Measurements from ENCODE around the gene BCAR1. TPM values are rescaled to one million over a fixed set of nuclear protein-coding genes. Genes with fewer than 3 reads are reported as not detected.

Gene BCAR1
- total and polyA plus RNA-seq, 2 experiments from 2014 or later, result 37.9 to 140 TPM

DNA sequence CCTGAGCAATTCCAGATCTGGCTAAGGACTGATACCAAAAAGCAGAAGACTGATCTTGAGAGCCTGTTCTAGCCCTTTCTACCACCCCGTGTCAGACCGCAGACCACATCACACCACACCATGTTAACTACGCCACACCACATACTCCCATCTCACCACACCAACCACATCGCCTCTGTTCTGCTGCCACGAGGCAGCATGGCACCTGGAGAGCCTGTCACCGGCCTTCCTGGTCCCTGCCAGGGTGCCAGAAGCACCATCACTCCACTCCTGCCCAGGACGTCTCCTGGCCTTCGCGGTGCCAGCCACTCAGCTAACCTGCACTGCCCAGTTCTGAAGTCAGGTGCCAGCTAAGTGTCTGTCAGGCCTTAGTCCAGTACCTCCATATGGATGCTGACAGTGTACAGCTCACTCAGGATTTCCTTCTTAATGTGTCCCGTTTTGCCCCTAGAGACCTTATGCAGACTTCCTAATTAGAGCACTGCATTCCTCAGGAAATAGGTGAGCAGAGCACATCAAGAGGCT lies 37.2 kb upstream of the BCAR1 start:
- Histone ChIP-seq H3K27me3 (ENCODE audit: insufficient read depth) (no peaks in the 10 kb centered on the region), H3K4me2 (no peak overlapping the region)
- ATAC-seq, result no peak

More for the DNA sequence above, 37.2 kb upstream of the BCAR1 start:
- TF ChIP-seq ZNF331 (CRISPR knock-in tag; IDR thresholded peaks at IDR 0.05; ENCODE audit: low read depth), result no peak
- no peak for TF ChIP-seq NANOG (IDR thresholded peaks at IDR 0.05; ENCODE audit: borderline replicate concordance)
- TF ChIP-seq, protein P1, sequence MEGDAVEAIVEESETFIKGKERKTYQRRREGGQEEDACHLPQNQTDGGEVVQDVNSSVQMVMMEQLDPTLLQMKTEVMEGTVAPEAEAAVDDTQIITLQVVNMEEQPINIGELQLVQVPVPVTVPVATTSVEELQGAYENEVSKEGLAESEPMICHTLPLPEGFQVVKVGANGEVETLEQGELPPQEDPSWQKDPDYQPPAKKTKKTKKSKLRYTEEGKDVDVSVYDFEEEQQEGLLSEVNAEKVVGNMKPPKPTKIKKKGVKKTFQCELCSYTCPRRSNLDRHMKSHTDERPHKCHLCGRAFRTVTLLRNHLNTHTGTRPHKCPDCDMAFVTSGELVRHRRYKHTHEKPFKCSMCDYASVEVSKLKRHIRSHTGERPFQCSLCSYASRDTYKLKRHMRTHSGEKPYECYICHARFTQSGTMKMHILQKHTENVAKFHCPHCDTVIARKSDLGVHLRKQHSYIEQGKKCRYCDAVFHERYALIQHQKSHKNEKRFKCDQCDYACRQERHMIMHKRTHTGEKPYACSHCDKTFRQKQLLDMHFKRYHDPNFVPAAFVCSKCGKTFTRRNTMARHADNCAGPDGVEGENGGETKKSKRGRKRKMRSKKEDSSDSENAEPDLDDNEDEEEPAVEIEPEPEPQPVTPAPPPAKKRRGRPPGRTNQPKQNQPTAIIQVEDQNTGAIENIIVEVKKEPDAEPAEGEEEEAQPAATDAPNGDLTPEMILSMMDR (conservative IDR thresholded peaks at IDR 0.05; ENCODE audit: low read depth in 2 of 2), result no peak
- TF ChIP-seq, protein P2, sequence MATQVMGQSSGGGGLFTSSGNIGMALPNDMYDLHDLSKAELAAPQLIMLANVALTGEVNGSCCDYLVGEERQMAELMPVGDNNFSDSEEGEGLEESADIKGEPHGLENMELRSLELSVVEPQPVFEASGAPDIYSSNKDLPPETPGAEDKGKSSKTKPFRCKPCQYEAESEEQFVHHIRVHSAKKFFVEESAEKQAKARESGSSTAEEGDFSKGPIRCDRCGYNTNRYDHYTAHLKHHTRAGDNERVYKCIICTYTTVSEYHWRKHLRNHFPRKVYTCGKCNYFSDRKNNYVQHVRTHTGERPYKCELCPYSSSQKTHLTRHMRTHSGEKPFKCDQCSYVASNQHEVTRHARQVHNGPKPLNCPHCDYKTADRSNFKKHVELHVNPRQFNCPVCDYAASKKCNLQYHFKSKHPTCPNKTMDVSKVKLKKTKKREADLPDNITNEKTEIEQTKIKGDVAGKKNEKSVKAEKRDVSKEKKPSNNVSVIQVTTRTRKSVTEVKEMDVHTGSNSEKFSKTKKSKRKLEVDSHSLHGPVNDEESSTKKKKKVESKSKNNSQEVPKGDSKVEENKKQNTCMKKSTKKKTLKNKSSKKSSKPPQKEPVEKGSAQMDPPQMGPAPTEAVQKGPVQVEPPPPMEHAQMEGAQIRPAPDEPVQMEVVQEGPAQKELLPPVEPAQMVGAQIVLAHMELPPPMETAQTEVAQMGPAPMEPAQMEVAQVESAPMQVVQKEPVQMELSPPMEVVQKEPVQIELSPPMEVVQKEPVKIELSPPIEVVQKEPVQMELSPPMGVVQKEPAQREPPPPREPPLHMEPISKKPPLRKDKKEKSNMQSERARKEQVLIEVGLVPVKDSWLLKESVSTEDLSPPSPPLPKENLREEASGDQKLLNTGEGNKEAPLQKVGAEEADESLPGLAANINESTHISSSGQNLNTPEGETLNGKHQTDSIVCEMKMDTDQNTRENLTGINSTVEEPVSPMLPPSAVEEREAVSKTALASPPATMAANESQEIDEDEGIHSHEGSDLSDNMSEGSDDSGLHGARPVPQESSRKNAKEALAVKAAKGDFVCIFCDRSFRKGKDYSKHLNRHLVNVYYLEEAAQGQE (IDR thresholded peaks at IDR 0.05; ENCODE audit: unreplicated experiment), result no peak
- TF ChIP-seq STAT1 (IDR thresholded peaks at IDR 0.05; ENCODE audit: unreplicated experiment), result no peak
- TF ChIP-seq JUNB (IDR thresholded peaks at IDR 0.05; ENCODE audit: unreplicated experiment), result no peak
- no peak for TF ChIP-seq CREB1 (CRISPR knock-in tag; IDR thresholded peaks at IDR 0.05; ENCODE audit: low read depth)
- TF ChIP-seq EZH2 (IDR thresholded peaks at IDR 0.05; ENCODE audit: low read depth, unreplicated experiment), result no peak
- TF ChIP-seq, protein P3, sequence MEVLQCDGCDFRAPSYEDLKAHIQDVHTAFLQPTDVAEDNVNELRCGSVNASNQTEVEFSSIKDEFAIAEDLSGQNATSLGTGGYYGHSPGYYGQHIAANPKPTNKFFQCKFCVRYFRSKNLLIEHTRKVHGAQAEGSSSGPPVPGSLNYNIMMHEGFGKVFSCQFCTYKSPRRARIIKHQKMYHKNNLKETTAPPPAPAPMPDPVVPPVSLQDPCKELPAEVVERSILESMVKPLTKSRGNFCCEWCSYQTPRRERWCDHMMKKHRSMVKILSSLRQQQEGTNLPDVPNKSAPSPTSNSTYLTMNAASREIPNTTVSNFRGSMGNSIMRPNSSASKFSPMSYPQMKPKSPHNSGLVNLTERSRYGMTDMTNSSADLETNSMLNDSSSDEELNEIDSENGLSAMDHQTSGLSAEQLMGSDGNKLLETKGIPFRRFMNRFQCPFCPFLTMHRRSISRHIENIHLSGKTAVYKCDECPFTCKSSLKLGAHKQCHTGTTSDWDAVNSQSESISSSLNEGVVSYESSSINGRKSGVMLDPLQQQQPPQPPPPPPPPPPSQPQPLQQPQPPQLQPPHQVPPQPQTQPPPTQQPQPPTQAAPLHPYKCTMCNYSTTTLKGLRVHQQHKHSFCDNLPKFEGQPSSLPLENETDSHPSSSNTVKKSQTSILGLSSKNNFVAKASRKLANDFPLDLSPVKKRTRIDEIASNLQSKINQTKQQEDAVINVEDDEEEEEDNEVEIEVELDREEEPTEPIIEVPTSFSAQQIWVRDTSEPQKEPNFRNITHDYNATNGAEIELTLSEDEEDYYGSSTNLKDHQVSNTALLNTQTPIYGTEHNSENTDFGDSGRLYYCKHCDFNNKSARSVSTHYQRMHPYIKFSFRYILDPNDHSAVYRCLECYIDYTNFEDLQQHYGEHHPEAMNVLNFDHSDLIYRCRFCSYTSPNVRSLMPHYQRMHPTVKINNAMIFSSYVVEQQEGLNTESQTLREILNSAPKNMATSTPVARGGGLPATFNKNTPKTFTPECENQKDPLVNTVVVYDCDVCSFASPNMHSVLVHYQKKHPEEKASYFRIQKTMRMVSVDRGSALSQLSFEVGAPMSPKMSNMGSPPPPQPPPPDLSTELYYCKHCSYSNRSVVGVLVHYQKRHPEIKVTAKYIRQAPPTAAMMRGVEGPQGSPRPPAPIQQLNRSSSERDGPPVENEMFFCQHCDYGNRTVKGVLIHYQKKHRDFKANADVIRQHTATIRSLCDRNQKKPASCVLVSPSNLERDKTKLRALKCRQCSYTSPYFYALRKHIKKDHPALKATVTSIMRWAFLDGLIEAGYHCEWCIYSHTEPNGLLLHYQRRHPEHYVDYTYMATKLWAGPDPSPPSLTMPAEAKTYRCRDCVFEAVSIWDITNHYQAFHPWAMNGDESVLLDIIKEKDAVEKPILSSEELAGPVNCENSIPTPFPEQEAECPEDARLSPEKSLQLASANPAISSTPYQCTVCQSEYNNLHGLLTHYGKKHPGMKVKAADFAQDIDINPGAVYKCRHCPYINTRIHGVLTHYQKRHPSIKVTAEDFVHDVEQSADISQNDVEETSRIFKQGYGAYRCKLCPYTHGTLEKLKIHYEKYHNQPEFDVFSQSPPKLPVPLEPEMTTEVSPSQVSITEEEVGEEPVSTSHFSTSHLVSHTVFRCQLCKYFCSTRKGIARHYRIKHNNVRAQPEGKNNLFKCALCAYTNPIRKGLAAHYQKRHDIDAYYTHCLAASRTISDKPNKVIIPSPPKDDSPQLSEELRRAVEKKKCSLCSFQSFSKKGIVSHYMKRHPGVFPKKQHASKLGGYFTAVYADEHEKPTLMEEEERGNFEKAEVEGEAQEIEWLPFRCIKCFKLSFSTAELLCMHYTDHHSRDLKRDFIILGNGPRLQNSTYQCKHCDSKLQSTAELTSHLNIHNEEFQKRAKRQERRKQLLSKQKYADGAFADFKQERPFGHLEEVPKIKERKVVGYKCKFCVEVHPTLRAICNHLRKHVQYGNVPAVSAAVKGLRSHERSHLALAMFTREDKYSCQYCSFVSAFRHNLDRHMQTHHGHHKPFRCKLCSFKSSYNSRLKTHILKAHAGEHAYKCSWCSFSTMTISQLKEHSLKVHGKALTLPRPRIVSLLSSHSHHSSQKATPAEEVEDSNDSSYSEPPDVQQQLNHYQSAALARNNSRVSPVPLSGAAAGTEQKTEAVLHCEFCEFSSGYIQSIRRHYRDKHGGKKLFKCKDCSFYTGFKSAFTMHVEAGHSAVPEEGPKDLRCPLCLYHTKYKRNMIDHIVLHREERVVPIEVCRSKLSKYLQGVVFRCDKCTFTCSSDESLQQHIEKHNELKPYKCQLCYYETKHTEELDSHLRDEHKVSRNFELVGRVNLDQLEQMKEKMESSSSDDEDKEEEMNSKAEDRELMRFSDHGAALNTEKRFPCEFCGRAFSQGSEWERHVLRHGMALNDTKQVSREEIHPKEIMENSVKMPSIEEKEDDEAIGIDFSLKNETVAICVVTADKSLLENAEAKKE (CRISPR knock-in tag; IDR thresholded peaks at IDR 0.05), result no peak
- no peak for TF ChIP-seq EZH2phosphoT487 (IDR thresholded peaks at IDR 0.05; ENCODE audit: unreplicated experiment)
- no peak for TF ChIP-seq POLR2AphosphoS5 (IDR thresholded peaks at IDR 0.05; ENCODE audit: low read depth)
- TF ChIP-seq ZNF114 (CRISPR knock-in tag; IDR thresholded peaks at IDR 0.05), result no peak
- TF ChIP-seq, protein P4, sequence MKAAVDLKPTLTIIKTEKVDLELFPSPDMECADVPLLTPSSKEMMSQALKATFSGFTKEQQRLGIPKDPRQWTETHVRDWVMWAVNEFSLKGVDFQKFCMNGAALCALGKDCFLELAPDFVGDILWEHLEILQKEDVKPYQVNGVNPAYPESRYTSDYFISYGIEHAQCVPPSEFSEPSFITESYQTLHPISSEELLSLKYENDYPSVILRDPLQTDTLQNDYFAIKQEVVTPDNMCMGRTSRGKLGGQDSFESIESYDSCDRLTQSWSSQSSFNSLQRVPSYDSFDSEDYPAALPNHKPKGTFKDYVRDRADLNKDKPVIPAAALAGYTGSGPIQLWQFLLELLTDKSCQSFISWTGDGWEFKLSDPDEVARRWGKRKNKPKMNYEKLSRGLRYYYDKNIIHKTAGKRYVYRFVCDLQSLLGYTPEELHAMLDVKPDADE (IDR thresholded peaks at IDR 0.05), result no peak
- Histone ChIP-seq H3F3A (replicated peaks; ENCODE audit: low read depth) (no peaks in the 10 kb centered on the region), H3K27ac (ENCODE audit: low read depth) (no peak overlapping the region), H3K79me2 (replicated peaks; ENCODE audit: insufficient read depth) (no peaks in the 10 kb centered on the region), H3K4me3 (no peak overlapping the region), H4K20me1 (replicated peaks; ENCODE audit: insufficient read depth) (no peaks in the 10 kb centered on the region; the same call in none of the 2 replicates), H3K4me1 (ENCODE audit: insufficient read depth) (no peaks in the 10 kb centered on the region), H2AFZ (no peak overlapping the region), H3K36me3 (ENCODE audit: insufficient read depth) (peaks cover 17% of the 10 kb centered on the region), H3K9me2 (ENCODE audit: insufficient read depth) (no peaks in the 10 kb centered on the region)
- H3K27ac Mint-ChIP-seq, result peak overlapping the region; percentile 55; the same call in 1 of the 2 replicates
- H3K27me3 Mint-ChIP-seq (ENCODE audit: insufficient read depth, low read depth, poor library complexity), result peaks cover under 1% of the 10 kb centered on the region
- peaks cover 3% of the 10 kb centered on the region; the same call in 1 of the 3 replicates for H3K4me1 Mint-ChIP-seq
- no peaks in the 10 kb centered on the region; the same call in 2 of the 3 replicates for H3K9me3 Mint-ChIP-seq
- H3K4me3 Mint-ChIP-seq, result no peak overlapping the region
- H3K36me3 Mint-ChIP-seq (ENCODE audit: low read depth), result peaks cover 25% of the 10 kb centered on the region
- DNase-seq (ENCODE audit: low spot score), result no peak
